Measurements from ENCODE around the gene TNS3.

Gene TNS3

DNA sequence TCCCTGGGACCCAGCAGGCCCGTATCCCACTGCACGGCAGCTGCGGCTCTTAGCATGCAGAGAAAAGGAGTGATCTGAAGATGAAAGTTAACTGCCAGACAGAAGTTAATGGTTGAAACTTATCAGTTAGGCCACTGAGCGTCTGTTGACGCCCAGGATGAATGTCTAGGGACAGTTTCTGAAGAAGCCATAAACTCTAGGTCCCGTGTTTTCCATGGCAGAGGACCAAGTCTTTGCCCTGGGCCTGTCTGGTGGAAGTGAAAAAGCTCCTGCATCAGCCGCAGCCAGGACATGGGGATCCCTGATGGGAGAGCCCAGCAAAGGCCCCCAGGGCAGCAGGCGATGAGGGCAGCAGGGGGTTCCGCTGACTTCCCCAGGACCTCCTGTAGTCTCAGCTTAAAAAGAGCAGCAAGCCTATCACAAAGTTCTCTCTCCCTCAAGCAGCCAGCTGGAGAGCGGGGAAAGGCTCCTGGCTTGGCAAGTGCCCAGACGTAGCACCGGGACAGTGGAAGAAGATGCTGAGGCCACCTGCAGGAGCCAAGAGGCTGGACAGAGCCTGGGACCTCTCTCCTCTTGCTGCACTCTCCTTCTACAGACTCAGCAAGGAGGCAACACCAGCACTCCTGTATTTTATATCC is 79.6 kb downstream of the TNS3 start:
- no peak for DNase-seq

- no peak for DNase-seq
Observed at GRCh38 chr7:47501406-47501805, 80.5 kb downstream of the TNS3 start.

DNA sequence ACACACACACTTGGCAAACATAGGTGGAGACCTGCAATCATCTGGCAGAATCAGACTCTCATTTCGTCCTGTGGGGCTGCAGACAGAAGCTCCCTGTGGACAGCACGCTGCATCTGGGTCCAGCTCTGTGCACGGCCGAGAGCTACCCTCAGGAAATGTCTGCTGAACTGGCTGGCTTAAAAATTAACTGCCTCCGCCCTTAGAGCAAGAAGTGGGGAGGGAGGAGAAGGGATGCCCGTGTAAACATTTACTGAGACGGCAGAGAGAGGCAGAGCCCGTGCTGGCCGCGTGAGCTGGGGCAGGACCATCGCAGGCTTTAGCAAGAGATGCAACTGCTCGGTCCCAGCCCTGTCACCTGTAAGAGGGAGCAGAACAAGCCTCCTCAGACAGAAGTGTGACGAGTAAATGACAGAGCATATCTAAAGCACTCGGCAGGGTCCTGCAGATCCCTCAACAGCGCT is 81.8 kb downstream of the TNS3 start:
- no peak for DNase-seq

- DNase-seq: no peak
Observed at GRCh38 chr7:47498229-47499056, 83.5 kb downstream of the TNS3 start.

- DNase-seq: no peak
Observed at GRCh38 chr7:47497367-47498096, 84.4 kb downstream of the TNS3 start.

- DNase-seq: no peak
Observed at GRCh38 chr7:47496666-47497065, 85.2 kb downstream of the TNS3 start.

DNA sequence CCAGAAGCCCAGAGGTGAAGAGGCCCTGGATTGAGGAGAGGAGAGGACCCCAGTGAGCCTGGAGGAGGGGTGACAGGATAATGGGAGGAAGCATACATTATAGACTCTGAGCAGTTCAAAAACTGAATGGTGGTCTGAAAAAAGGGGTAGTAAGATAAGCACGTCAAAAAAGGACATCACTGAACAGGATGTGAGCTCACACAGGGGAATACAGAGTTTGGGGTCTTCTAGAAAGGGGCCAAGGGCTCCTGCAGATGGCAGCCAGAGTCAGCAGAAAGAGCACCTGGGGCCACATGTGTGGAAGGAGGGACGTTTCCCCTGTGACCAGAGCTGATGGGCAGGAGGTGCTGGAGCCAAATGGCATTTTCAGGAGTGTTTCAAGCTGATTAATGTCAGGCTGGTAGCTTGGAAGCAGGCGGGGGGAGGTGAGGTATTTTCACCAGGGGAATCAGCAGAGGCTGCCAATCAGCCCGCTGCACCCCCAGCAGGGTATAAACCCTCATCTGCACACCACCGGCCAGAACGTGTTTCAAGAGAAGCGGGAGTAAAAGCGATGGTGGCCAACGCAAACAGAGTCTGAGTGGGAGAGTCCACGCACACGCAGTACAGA is 85.8 kb downstream of the TNS3 start:
- no peak for DNase-seq

DNA sequence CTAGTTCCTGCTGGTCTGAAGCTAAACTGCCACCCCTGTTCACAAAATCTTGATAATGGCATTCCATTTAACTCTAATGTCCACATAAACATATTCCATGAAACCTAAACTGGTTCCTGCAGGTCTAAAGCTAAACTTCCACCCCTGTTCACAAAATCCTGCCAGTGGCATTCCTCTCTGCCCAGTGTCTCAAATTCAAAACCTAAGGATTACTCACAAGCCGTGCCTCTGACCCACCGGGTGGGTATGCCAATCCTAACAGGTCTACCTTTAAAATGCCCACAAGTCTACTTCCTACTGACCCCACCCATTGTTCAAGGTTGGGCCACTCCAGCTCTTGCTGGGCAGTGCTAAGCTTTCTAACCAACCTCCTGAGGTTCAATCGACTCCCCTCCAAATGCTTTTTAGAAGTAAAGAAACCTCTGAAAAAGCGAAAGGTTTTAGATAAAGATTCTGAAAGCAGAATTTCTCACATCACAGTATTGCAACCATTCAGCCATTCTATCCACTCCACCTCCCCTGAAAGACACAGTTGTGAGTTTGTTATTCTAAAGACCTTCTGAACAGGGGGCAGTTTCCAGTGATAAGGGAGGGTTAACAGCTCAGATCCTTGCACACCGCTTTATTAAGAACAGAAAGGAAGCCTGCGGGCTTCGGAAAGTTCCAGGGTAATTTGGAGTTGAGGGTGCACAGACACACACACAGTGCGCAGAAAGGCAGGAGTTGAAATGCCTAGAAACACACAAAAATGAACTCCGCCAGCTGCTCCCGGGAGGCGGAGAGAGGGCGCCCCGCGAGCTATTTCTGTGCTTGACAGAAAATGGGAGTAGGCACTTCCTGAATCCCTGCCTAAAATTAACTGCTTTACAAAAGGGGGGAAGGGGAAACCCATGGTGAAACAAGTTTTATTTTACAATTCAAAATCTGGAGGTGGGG is 87.7 kb downstream of the TNS3 start:
- no peak for DNase-seq

DNA sequence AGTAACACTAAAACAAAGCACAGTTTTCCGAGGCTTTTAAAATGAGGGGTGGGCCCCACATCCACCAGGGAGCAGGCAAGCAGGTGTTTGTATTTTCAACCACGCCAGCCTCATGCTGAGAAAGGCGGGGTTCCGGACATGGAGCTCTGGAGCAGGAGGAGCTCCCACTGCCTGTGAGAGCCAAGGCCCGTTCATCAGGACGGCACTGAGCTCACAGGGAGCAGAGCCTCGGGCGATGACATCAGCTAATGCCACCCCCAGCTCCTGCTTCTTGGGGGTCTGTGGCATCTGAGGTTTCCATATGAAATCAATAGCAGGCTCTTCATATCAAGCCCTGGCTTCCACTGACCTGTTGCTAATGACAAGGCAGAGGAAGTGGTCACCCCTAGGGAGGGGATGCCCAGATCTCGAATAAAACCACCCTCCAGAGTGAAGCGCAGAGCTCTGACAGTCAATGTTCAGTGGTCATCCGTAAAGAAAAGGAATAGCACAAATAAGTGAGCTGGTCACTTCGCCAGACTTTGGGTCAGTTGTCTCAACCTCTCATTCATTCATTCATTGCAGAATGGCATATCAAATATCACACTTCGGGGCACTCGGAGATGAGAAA is 89.1 kb downstream of the TNS3 start:
- DNase-seq: no peak

DNA sequence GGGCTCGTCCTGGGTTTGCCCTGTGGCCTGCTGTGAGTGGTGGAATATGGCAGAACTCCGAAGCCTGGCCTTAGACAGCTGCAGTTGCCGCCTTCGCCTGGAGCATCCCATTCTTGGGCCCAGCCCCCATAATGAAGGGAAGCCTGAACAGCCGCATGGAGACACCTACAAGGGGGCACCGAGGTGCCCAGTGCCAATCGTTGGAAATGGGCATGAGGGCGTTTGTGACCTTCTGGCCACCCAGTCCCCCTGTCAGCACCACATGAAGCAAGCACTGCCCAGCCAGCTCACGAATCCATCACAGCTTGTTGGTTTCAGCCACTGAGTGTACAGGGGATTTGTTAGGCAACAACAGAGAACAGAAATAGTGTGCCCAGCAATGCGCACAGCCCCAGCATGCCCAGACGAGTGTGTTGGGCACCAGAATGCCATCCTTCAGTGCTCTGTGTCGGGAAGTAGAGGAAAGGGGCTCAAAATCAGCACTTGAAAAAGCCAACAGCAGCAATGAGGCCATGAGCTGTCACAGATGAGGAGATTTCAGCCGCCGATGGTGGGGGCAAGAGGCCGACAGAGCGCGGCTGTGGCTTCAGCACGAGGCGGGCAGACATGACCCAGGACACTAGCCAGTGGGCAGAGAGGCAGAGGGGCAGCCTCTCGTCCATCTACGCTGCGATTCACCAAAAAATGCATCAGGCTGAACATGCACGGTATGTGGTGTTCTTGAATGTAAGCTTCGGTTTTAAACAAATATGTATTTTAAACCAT is 91.2 kb downstream of the TNS3 start:
- DNase-seq: no peak

DNA sequence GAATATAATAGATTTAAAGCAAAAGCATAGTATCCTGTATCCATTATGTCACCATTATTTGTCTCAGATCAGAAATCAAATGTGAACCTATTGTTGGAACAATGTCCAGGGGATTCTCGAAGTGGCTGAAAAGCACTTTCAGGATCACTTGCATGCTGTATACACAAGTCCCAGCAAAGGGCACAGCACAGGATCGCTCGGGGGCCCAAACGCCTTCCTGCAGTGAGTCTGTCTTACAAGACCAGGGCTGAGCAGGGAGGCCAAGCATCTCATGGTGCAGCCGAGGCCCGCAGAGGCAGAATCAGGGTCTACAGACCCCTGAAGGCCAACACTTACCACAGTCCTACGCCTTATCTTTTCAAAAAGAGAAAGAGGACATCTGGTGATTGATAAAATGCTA is 92.3 kb downstream of the TNS3 start:
- DNase-seq: no peak

- DNase-seq: no peak
Observed at GRCh38 chr7:47488969-47489342, 93.0 kb downstream of the TNS3 start.

GRCh38 chr7:47488201-47488968 is 93.5 kb downstream of the TNS3 start:
- no peak for DNase-seq

GRCh38 chr7:47485640-47486435 is 96.1 kb downstream of the TNS3 start:
- DNase-seq: no peak

GRCh38 chr7:47484923-47485639 is 96.8 kb downstream of the TNS3 start:
- no peak for DNase-seq

- no peak for DNase-seq
Observed at GRCh38 chr7:47484457-47484856, 97.5 kb downstream of the TNS3 start.

DNA sequence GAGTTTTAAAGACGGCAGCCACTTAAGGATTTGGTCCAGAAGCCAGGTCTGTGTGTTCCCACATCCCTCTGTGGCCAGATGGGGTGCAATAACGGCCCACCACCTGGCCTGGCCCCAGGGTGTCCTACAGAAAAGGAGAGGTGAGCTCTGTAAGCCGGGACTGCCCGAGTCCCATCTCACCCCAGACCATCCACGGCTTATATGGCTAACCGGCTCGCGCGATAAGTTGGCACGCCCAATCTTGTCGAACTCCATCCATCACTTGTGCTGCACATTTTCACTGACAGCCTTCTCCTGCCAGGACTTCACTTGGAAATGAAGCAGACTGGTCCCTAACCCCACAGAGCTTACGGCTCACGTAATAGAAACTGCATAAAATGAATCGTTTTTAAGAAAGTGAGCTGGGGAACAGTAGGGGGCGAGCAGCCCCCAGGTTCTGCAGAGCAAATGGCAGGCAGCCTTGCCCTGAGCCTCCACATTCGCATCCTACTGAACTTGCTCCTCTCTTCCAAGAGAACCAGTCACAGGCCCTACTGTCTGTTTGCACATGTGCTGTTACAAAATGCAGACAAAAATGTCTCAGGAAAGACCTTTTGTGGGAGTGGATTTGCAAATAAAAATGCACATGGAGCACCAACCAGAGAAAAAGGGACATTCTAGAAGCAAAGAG is 98.2 kb downstream of the TNS3 start:
- DNase-seq: no peak

All from T-helper 1 cell (primary cell).